Cardiac muscle cell (in vitro differentiated cells and primary cell): ENCODE results near the gene CDR2. TPM values are rescaled to one million over a fixed set of nuclear protein-coding genes. Genes with fewer than 3 reads are reported as not detected.

ENCODE experiments used
- DNase-seq, 2 donors: peaks; one replicate each; pipeline versions ENCODE4 v3.0.0 to v3.0.0-alpha.2; 2010 to 2017; ENCODE audit warnings: low read depth in 1 of 2, low spot score in 1 of 2
- H3K27ac ChIP-seq: fragments of 200-600 bp; sonication (generic); 2 replicates; pipeline ENCODE4 v1.5.1; 2016
- H3K27me3 ChIP-seq: fragments of 200-600 bp; sonication (generic); 2 replicates; pipeline ENCODE4 v1.6.0; 2016; ENCODE audit warnings: control low read depth
- H3K36me3 ChIP-seq: fragments of 200-600 bp; sonication (generic); 2 replicates; pipeline ENCODE4 v1.5.1; 2016; ENCODE audit warnings: control low read depth
- H3K4me1 ChIP-seq: fragments of 200-600 bp; sonication (generic); 2 replicates; pipeline ENCODE4 v1.8.1; 2017; ENCODE audit warnings: low read depth, mild to moderate bottlenecking, mixed run types
- H3K4me3 ChIP-seq: fragments of 200-600 bp; sonication (generic); 2 replicates; pipeline ENCODE4 v1.5.1; 2016; ENCODE audit warnings: mild to moderate bottlenecking
- H3K9me3 ChIP-seq: fragments of 200-600 bp; sonication (generic); 2 replicates; pipeline ENCODE4 v1.5.1; 2017; ENCODE audit warnings: low read depth, mild to moderate bottlenecking, control low read depth
- CTCF ChIP-seq: IDR thresholded peaks from 2 replicates; pipeline ENCODE4 v1.5.1; 2012; ENCODE audit warnings: low read depth, mild to moderate bottlenecking, low read length
- polyA plus RNA-seq: library from polyadenylated mRNA; unstranded; fragments of >200 nt; fragmentation: Nextera tagmentation; extraction: Ambion mirVana; gene quantifications from 2 replicates; pipeline ENCODE4 v1.2.1, GENCODE V29; 2016
- total RNA-seq: library from RNA; depleted of rRNA; stranded (reverse); fragments of >200 nt; gene quantifications from 2 replicates; pipeline ENCODE4 v1.2.3, GENCODE V29; 2016

Gene CDR2
- total and polyA plus RNA-seq, 2 experiments from 2014 or later, result 9.7 to 10.7 TPM

GRCh38 chr16:22323959-22324786, 50.2 kb downstream of the CDR2 start:
- Histone ChIP-seq H3K4me1 (no peaks in the 10 kb centered on the region), H3K4me3 (no peak overlapping the region), H3K27ac (no peak overlapping the region), H3K36me3 (peaks cover 10% of the 10 kb centered on the region), H3K9me3 (no peaks in the 10 kb centered on the region), H3K27me3 (no peaks in the 10 kb centered on the region)
- no peak for TF ChIP-seq CTCF
- no peak for DNase-seq

- H3K4me3 ChIP-seq, result no peak overlapping the region
- H3K36me3 ChIP-seq, result peaks cover 8% of the 10 kb centered on the region
- no peak overlapping the region for H3K27ac ChIP-seq
- H3K9me3 ChIP-seq, result no peaks in the 10 kb centered on the region
- H3K4me1 ChIP-seq, result no peaks in the 10 kb centered on the region
- TF ChIP-seq CTCF, result no peak
- no peaks in the 10 kb centered on the region for H3K27me3 ChIP-seq
- no peak for DNase-seq
Measured at GRCh38 chr16:22323173-22323958, 51.1 kb downstream of the CDR2 start.

- no peak for DNase-seq
- Histone ChIP-seq H3K4me1 (no peaks in the 10 kb centered on the region), H3K4me3 (no peak overlapping the region), H3K36me3 (peaks cover 2% of the 10 kb centered on the region), H3K27ac (no peak overlapping the region), H3K27me3 (no peaks in the 10 kb centered on the region), H3K9me3 (no peaks in the 10 kb centered on the region)
- TF ChIP-seq CTCF, result no peak
Measured at GRCh38 chr16:22322741-22323140, 51.7 kb downstream of the CDR2 start.

GRCh38 chr16:22322021-22322471, 52.4 kb downstream of the CDR2 start:
- H3K27ac ChIP-seq, result no peak overlapping the region
- no peak for DNase-seq
- TF ChIP-seq CTCF, result no peak
- H3K36me3 ChIP-seq, result peaks cover 2% of the 10 kb centered on the region
- no peaks in the 10 kb centered on the region for H3K9me3 ChIP-seq
- H3K4me1 ChIP-seq, result no peaks in the 10 kb centered on the region
- H3K27me3 ChIP-seq, result no peaks in the 10 kb centered on the region
- no peak overlapping the region for H3K4me3 ChIP-seq

GRCh38 chr16:22321340-22322001, 52.9 kb downstream of the CDR2 start:
- H3K27me3 ChIP-seq, result no peaks in the 10 kb centered on the region
- H3K4me3 ChIP-seq, result no peak overlapping the region
- no peaks in the 10 kb centered on the region for H3K4me1 ChIP-seq
- H3K9me3 ChIP-seq, result no peaks in the 10 kb centered on the region
- peaks cover 2% of the 10 kb centered on the region for H3K36me3 ChIP-seq
- no peak overlapping the region for H3K27ac ChIP-seq
- peak; percentile 77 to 82 for DNase-seq
- peak; percentile 78 for TF ChIP-seq CTCF
